GM19035 (cell line): ENCODE data around the gene PLXNB3.

Experiments
- ATAC-seq: cut with Tn5 transposase; IDR thresholded peaks from one replicate; pipeline ENCODE4 v1.9.1; 2021; ENCODE audit not compliant: unreplicated experiment

The PLXNB3 gene

GRCh38 chrX:153791104-153791852 is 27.2 kb downstream of the PLXNB3 start:
- ATAC-seq: no peak

- ATAC-seq: no peak
These were observed 28.3 kb downstream of the PLXNB3 start for GRCh38 chrX:153792368-153792767.

GRCh38 chrX:153793291-153793690 is 29.2 kb downstream of the PLXNB3 start:
- ATAC-seq: no peak

GRCh38 chrX:153794018-153794896 is 30.2 kb downstream of the PLXNB3 start, which contains the start of the genes IDH3G and SSR4:
IDH3G (minus strand) TSS chrX:153794375; CDS start chrX:153794326, 49 bp downstream.
SSR4 (plus strand) TSS chrX:153794668; CDS start chrX:153794688, 20 bp downstream.
- ATAC-seq: peak; percentile 91

- ATAC-seq: peak; percentile 2
These were observed 31.1 kb downstream of the PLXNB3 start for GRCh38 chrX:153794897-153795816.

GRCh38 chrX:153797415-153798015 is 33.5 kb downstream of the PLXNB3 start:
- no peak for ATAC-seq

- no peak for ATAC-seq
These were observed 35.3 kb downstream of the PLXNB3 start for GRCh38 chrX:153799326-153799725.

GRCh38 chrX:153800177-153800722 is 36.2 kb downstream of the PLXNB3 start:
- ATAC-seq: no peak

- ATAC-seq: no peak
These were observed 36.7 kb downstream of the PLXNB3 start for GRCh38 chrX:153800746-153801145.

- no peak for ATAC-seq
These were observed 37.6 kb downstream of the PLXNB3 start for GRCh38 chrX:153801669-153802068.

GRCh38 chrX:153802513-153803045 is 38.5 kb downstream of the PLXNB3 start:
- ATAC-seq: no peak

GRCh38 chrX:153803211-153804099 is 39.4 kb downstream of the PLXNB3 start:
- ATAC-seq: no peak

- no peak for ATAC-seq
These were observed 40.1 kb downstream of the PLXNB3 start for GRCh38 chrX:153804100-153804595.

- ATAC-seq: no peak
These were observed 40.6 kb downstream of the PLXNB3 start for GRCh38 chrX:153804621-153805020.

- ATAC-seq: no peak
These were observed 41.4 kb downstream of the PLXNB3 start for GRCh38 chrX:153805436-153805835.

GRCh38 chrX:153806999-153807575 is 43.0 kb downstream of the PLXNB3 start:
- no peak for ATAC-seq

GRCh38 chrX:153807976-153808375 is 43.9 kb downstream of the PLXNB3 start:
- no peak for ATAC-seq

- ATAC-seq: no peak
These were observed 48.2 kb downstream of the PLXNB3 start for GRCh38 chrX:153812220-153812619.
